ENCODE measurements around the gene SLC22A12. TPM values are rescaled to one million over a fixed set of nuclear protein-coding genes. Genes with fewer than 3 reads are reported as not detected.

The SLC22A12 gene
- total and polyA plus RNA-seq, 2 donors (not counting 3 experiments of a cell fraction or from before 2014, with no cell fraction given): not detected

DNA sequence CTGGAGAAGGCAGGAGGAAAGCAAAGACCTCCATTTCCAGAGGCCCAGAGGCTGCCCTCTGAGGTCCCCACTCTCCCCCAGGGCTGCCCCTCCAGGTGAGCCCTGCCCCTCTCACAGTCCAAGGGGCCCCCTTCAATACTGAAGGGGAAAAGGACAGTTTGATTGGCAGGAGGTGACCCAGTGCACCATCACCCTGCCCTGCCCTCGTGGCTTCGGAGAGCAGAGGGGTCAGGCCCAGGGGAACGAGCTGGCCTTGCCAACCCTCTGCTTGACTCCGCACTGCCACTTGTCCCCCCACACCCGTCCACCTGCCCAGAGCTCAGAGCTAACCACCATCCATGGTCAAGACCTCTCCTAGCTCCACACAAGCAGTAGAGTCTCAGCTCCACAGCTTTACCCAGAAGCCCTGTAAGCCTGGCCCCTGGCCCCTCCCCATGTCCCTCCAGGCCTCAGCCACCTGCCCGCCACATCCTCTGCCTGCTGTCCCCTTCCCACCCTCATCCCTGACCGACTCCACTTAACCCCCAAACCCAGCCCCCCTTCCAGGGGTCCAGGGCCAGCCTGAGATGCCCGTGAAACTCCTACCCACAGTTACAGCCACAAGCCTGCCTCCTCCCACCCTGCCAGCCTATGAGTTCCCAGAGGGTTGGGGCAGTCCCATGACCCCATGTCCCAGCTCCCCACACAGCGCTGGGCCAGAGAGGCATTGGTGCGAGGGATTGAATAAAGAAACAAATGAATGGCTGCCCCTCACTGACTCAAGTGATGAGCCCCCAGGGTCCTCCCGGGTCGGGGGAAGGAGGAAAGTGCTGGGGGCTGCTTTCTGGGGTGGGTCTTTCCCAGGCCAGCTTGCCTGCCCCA, 10.8 kb downstream of the SLC22A12 start:
- H4K20me1 ChIP-seq (replicated peaks; ENCODE audit: control insufficient read depth, extremely low read depth, insufficient read depth, low read length): no peaks in the 10 kb centered on the region
- ChIA-PET CTCF (interaction anchor here (1.5 kb wide), 1 partner anchor 47 kb away, joined by 3 read pairs; no protein-coding TSS in a partner anchor), POLR2A (no interaction called here)
- H3K4me1 ChIP-seq (ENCODE audit: control insufficient read depth, extremely low read depth, insufficient read depth, low read length): no peaks in the 10 kb centered on the region
- H3K36me3 ChIP-seq (ENCODE audit: control insufficient read depth in 2 of 2, extremely low read depth in 1 of 2, insufficient read depth in 2 of 2, low read length in 2 of 2): no peaks in the 10 kb centered on the region
- H3K9ac ChIP-seq (replicated peaks; ENCODE audit: extremely low read depth, insufficient read depth, low read length): no peak overlapping the region
- intact Hi-C loops (cut with micrococcal nuclease): no loop called here
- FAIRE-seq (no peak), DNase-seq (ENCODE audit: low read depth, low spot score) (no peak)
- no peaks in the 10 kb centered on the region for H3K27me3 ChIP-seq (ENCODE audit: control insufficient read depth in 2 of 2, insufficient read depth in 2 of 2, low read length in 2 of 2)
- no TSS peak for BruUV-seq (replicated peaks)
- no peaks in the 10 kb centered on the region for H3K9me3 ChIP-seq (replicated peaks; ENCODE audit: control insufficient read depth, insufficient read depth, low read length)
- no peaks in the 10 kb centered on the region for H3K9me1 ChIP-seq (replicated peaks; ENCODE audit: control insufficient read depth, extremely low read depth, insufficient read depth, low read length)
- dilution Hi-C loops (cut with MboI; ENCODE audit: extremely low pct_ligation_motif_present, low sequenced_read_pairs): no loop called here
- no peak overlapping the region for H3K4me3 ChIP-seq (replicated peaks in 1 of 3; ENCODE audit: insufficient read depth in 1 of 3, low read depth in 1 of 3, low read length in 3 of 3)
- H3K79me2 ChIP-seq (ENCODE audit: control insufficient read depth, insufficient read depth, low read length): no peaks in the 10 kb centered on the region
- H3K27ac ChIP-seq (ENCODE audit: insufficient read depth, low read depth, low read length): no peak overlapping the region
- no peak overlapping the region for H2AFZ ChIP-seq (ENCODE audit: low read depth, low read length)
- TF ChIP-seq EZH2 (IDR thresholded peaks at IDR 0.05; ENCODE audit: borderline replicate concordance, low read depth, low read length, severe bottlenecking) (no peak), FOS (IDR thresholded peaks at IDR 0.05; ENCODE audit: borderline replicate concordance, insufficient read depth, low read length) (no peak), MYC (IDR thresholded peaks at IDR 0.05; ENCODE audit: low read depth, low read length) (no peak), JUN (IDR thresholded peaks at IDR 0.05; ENCODE audit: borderline replicate concordance, insufficient read depth, insufficient read length, low read depth) (no peak), POLR2A (IDR thresholded peaks at IDR 0.05; ENCODE audit: low read depth, low read length) (no peak), POLR2AphosphoS5 (IDR thresholded peaks at IDR 0.05; ENCODE audit: insufficient read depth, low read depth, low read length) (no peak), GATA2 (IDR thresholded peaks at IDR 0.05; ENCODE audit: insufficient read depth, insufficient read length, low read depth, low read length) (no peak)
- TF ChIP-seq, protein P1, sequence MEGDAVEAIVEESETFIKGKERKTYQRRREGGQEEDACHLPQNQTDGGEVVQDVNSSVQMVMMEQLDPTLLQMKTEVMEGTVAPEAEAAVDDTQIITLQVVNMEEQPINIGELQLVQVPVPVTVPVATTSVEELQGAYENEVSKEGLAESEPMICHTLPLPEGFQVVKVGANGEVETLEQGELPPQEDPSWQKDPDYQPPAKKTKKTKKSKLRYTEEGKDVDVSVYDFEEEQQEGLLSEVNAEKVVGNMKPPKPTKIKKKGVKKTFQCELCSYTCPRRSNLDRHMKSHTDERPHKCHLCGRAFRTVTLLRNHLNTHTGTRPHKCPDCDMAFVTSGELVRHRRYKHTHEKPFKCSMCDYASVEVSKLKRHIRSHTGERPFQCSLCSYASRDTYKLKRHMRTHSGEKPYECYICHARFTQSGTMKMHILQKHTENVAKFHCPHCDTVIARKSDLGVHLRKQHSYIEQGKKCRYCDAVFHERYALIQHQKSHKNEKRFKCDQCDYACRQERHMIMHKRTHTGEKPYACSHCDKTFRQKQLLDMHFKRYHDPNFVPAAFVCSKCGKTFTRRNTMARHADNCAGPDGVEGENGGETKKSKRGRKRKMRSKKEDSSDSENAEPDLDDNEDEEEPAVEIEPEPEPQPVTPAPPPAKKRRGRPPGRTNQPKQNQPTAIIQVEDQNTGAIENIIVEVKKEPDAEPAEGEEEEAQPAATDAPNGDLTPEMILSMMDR (IDR thresholded peaks at IDR 0.05; ENCODE audit: extremely low read depth in 1 of 2, insufficient read depth in 1 of 2, low read depth in 1 of 2, low read length in 2 of 2): no peak
- TF ChIP-seq, protein P2, sequence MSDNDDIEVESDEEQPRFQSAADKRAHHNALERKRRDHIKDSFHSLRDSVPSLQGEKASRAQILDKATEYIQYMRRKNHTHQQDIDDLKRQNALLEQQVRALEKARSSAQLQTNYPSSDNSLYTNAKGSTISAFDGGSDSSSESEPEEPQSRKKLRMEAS (IDR thresholded peaks at IDR 0.05; ENCODE audit: insufficient read depth, insufficient read length): no peak
- no peak overlapping the region for H3K4me2 ChIP-seq (ENCODE audit: insufficient read depth, low read length)
